HUES6 (cell line): ENCODE data around the gene GRM4.

ENCODE experiments used
- H3K27ac ChIP-seq: 2 replicates; pipeline ENCODE4 v1.7.0; 2013; ENCODE audit warnings: low read depth, mild to moderate bottlenecking, low read length, inconsistent platforms
- H3K27me3 ChIP-seq: 2 replicates; pipeline ENCODE4 v1.6.1; 2013; ENCODE audit warnings: low read length; ENCODE audit not compliant: control insufficient read depth, insufficient read depth
- H3K36me3 ChIP-seq: 2 replicates; pipeline ENCODE4 v1.6.1; 2013; ENCODE audit warnings: low read length; ENCODE audit not compliant: control insufficient read depth, insufficient read depth
- H3K4me1 ChIP-seq: 2 replicates; pipeline ENCODE4 v1.6.1; 2013; ENCODE audit warnings: low read length; ENCODE audit not compliant: control insufficient read depth, insufficient read depth
- H3K4me3 ChIP-seq: 2 replicates; pipeline ENCODE4 v1.5.1; 2013; ENCODE audit warnings: low read depth, low read length
- H3K9ac ChIP-seq: one replicate; pipeline ENCODE4 v1.6.1; 2013; ENCODE audit warnings: mild to moderate bottlenecking, low read length
- H3K9me3 ChIP-seq: 2 replicates; pipeline ENCODE4 v1.6.1; 2013; ENCODE audit warnings: low read depth, low read length; ENCODE audit not compliant: control insufficient read depth, insufficient read depth

Gene GRM4

DNA sequence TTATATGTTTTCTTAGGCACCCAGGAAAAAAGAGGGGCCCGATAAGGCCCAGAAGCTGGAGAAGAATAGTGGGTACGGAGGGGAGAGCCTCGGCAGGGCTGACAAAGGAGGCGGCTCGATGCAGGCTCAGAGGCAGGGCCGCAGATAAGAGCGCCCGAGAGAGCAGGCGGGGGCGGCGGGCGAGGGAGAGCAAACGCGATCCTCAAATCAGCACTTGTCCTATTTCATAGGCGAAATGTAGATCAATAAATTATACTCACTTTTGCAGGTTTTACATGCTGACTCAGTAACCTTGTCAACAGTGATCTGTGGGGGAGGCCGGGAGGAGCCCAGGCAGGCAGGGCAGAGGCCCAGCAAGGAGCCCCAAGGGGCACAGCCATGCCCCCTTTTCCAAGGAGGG is 42.6 kb downstream of the GRM4 start:
- H3K27me3 ChIP-seq, result no peaks in the 10 kb centered on the region
- no peak overlapping the region for H3K4me3 ChIP-seq
- H3K4me1 ChIP-seq, result peaks cover 6% of the 10 kb centered on the region; the same call in 1 of the 2 replicates
- no peak overlapping the region for H3K9ac ChIP-seq
- no peaks in the 10 kb centered on the region for H3K36me3 ChIP-seq
- H3K27ac ChIP-seq, result no peak overlapping the region
- H3K9me3 ChIP-seq, result no peaks in the 10 kb centered on the region

- H3K36me3 ChIP-seq, result no peaks in the 10 kb centered on the region
- H3K27ac ChIP-seq, result no peak overlapping the region
- no peaks in the 10 kb centered on the region for H3K9me3 ChIP-seq
- H3K4me1 ChIP-seq, result peaks cover 8% of the 10 kb centered on the region; the same call in 1 of the 2 replicates
- no peak overlapping the region for H3K9ac ChIP-seq
- no peak overlapping the region for H3K4me3 ChIP-seq
- no peaks in the 10 kb centered on the region for H3K27me3 ChIP-seq
Measured at GRCh38 chr6:34102696-34103095, 43.2 kb downstream of the GRM4 start.

- H3K36me3 ChIP-seq, result no peaks in the 10 kb centered on the region
- no peaks in the 10 kb centered on the region for H3K9me3 ChIP-seq
- H3K4me3 ChIP-seq, result no peak overlapping the region
- no peak overlapping the region for H3K9ac ChIP-seq
- H3K27ac ChIP-seq, result no peak overlapping the region
- H3K4me1 ChIP-seq, result peaks cover 8% of the 10 kb centered on the region; the same call in 1 of the 2 replicates
- no peaks in the 10 kb centered on the region for H3K27me3 ChIP-seq
Measured at GRCh38 chr6:34102099-34102656, 43.7 kb downstream of the GRM4 start.

GRCh38 chr6:34100788-34101187 is 45.1 kb downstream of the GRM4 start:
- Histone ChIP-seq H3K27me3 (no peaks in the 10 kb centered on the region), H3K4me1 (peaks cover 16% of the 10 kb centered on the region; the same call in 1 of the 2 replicates), H3K9me3 (no peaks in the 10 kb centered on the region), H3K36me3 (no peaks in the 10 kb centered on the region), H3K9ac (no peak overlapping the region), H3K4me3 (no peak overlapping the region), H3K27ac (no peak overlapping the region)

DNA sequence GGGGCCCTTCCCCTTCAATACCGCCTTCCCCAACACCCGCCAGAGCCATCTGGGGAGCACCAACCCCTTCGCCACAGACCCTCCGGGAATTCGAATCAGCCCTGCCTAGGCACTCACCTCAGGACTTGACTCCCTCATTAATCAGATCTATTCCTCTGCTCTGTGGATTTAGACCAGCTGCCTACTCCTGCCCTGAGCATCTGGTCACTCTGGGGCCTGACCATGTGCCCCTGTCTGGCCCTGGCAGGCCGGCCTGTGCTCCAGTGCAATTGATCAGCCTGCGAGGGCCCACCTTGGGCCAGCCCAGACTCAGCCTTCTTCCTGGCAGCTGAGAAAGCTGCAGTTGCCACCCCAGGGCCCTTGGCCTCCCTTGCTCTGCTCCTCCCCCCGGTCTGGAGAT is 46.0 kb downstream of the GRM4 start:
- Histone ChIP-seq H3K9ac (no peak overlapping the region), H3K36me3 (no peaks in the 10 kb centered on the region), H3K9me3 (no peaks in the 10 kb centered on the region), H3K4me1 (peaks cover 16% of the 10 kb centered on the region; the same call in 1 of the 2 replicates), H3K27ac (no peak overlapping the region), H3K27me3 (no peaks in the 10 kb centered on the region), H3K4me3 (no peak overlapping the region)

DNA sequence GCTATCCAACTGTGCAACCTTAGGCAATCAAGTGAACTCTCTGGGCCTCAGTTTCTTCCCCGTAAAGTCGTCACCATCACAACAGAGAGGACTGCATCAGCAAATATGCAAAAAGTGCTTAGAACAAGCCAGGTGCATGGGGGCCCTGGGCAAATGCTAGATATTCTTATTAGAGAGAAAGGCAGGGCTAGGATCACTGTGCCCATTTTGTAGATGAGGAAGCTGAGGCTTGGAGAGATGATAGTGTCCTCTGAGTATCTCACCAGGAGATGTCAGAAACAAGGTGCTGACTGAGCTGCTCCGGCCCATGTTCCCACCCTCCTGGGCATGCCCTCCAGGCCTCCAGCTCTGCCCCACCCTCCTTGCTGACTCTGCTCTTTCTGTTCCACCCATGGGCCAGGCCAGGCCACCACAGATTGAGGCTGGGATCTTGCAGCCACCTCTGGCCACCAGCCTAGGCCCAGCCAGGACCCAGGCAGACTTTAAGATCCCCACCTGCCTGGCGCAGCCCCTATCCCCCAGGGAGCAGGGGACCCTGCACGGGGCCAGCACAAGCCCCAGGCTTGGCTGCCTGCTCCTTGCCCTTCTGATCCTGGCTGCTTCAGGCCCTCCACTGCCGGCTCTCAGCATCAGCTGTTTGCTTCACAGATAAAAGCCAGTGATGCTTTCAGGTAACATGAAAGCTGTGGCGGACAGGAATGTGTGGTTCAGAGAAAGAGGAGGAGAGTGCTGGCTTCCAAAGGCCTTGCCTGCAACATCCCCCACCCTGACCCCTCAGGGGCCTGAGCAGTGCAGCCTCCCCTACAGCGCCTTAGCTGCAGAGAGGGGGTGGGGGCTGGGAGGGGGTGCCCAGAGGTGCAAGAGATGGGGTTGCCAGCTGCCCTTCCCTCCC is 47.6 kb downstream of the GRM4 start:
- H3K4me3 ChIP-seq, result no peak overlapping the region
- no peak overlapping the region for H3K27ac ChIP-seq
- H3K4me1 ChIP-seq, result peaks cover 16% of the 10 kb centered on the region; the same call in 1 of the 2 replicates
- no peaks in the 10 kb centered on the region for H3K9me3 ChIP-seq
- no peaks in the 10 kb centered on the region for H3K27me3 ChIP-seq
- H3K9ac ChIP-seq, result no peak overlapping the region
- H3K36me3 ChIP-seq, result no peaks in the 10 kb centered on the region

DNA sequence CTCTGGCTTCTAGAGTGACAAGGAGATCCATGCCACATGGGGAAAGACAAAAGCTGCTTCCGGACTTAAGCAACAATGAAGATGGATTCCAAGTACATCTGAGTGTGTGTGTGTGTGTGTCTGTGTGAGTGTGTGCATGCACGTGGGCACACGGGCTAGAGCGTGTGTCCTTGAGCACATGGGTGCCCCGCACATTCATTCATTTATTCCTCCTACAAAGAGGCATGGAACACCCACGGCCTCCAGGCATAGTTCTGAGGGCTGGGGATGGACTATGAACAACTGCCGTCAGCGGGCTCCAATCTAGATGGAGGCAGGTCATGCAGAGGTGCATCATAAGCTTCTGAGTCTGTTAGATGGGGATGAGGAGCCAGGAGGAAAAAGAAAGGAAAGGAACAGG is 49.1 kb downstream of the GRM4 start:
- Histone ChIP-seq H3K27me3 (no peaks in the 10 kb centered on the region), H3K36me3 (no peaks in the 10 kb centered on the region), H3K4me3 (no peak overlapping the region), H3K4me1 (peaks cover 16% of the 10 kb centered on the region; the same call in 1 of the 2 replicates), H3K9me3 (no peaks in the 10 kb centered on the region), H3K27ac (no peak overlapping the region), H3K9ac (no peak overlapping the region)

DNA sequence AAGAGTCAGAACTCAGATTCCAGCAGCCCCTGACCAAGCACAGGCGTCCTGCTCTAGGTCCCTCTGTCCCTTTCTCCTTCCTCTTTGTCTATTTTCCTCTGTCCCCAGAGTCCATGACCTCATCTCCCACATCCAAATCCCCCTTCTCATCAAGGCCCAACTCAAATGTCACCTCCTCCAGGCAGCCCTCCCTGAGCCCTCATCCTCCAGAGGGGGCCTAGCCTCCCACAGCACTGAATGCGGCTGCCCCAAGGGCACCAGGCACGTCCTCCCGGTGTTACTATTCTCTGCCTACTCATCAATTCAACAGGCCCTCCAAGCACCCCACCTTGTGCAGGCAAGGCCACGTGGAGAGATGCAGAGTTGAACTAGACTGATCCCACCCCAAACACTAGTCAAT is 49.7 kb downstream of the GRM4 start:
- H3K4me1 ChIP-seq, result peaks cover 16% of the 10 kb centered on the region; the same call in 1 of the 2 replicates
- H3K9me3 ChIP-seq, result no peaks in the 10 kb centered on the region
- H3K27me3 ChIP-seq, result no peaks in the 10 kb centered on the region
- no peak overlapping the region for H3K4me3 ChIP-seq
- no peak overlapping the region for H3K27ac ChIP-seq
- no peak overlapping the region for H3K9ac ChIP-seq
- H3K36me3 ChIP-seq, result no peaks in the 10 kb centered on the region

DNA sequence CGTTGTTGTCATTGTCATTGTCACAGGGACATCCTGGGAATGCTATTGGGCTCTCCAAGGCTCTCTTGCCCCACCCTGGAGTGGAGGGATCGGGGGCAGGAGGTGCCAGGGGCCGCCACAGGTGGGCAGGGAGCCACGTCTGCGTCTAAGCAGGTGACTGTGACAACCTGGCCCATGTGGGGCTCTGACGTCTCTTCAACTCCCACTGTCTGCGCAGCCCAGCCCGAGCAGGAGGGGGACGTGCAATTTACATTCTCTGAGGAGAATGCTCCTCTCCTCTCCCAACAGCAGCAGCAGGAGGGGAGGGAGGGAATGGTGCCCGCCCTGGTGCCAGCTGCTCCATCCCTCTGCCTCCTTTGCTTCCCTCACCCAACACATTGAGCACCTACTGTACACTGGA is 50.1 kb downstream of the GRM4 start:
- Histone ChIP-seq H3K4me1 (peaks cover 16% of the 10 kb centered on the region; the same call in 1 of the 2 replicates), H3K27me3 (no peaks in the 10 kb centered on the region), H3K27ac (no peak overlapping the region), H3K4me3 (no peak overlapping the region), H3K9ac (no peak overlapping the region), H3K36me3 (no peaks in the 10 kb centered on the region), H3K9me3 (no peaks in the 10 kb centered on the region)

DNA sequence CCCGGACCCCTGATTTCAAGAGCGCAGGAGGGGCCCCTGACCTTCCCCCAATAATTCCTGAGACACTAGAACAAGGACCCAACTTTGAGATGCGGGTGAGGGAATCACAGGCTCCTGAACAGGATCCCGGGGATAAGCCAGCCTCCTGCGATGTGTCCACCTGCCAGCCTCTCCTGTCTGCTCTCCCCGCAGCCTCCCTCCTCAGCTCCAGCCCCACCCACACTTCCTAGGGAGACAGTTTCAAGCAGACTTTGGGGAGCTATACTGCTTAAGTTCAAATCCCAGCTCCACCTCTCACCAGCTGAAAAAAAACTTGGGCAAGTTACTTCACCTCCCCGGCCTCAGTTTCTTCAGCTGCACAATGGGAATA is 50.8 kb downstream of the GRM4 start:
- peaks cover 16% of the 10 kb centered on the region; the same call in 1 of the 2 replicates for H3K4me1 ChIP-seq
- no peaks in the 10 kb centered on the region for H3K27me3 ChIP-seq
- H3K27ac ChIP-seq, result no peak overlapping the region
- no peak overlapping the region for H3K9ac ChIP-seq
- H3K4me3 ChIP-seq, result no peak overlapping the region
- no peaks in the 10 kb centered on the region for H3K9me3 ChIP-seq
- H3K36me3 ChIP-seq, result no peaks in the 10 kb centered on the region

GRCh38 chr6:34094474-34095135 is 51.3 kb downstream of the GRM4 start:
- H3K27ac ChIP-seq, result no peak overlapping the region
- H3K9ac ChIP-seq, result no peak overlapping the region
- peaks cover 16% of the 10 kb centered on the region; the same call in 1 of the 2 replicates for H3K4me1 ChIP-seq
- H3K36me3 ChIP-seq, result no peaks in the 10 kb centered on the region
- H3K4me3 ChIP-seq, result no peak overlapping the region
- no peaks in the 10 kb centered on the region for H3K27me3 ChIP-seq
- H3K9me3 ChIP-seq, result no peaks in the 10 kb centered on the region
